ENCODE measurements around the gene WDR81. TPM values are rescaled to one million over a fixed set of nuclear protein-coding genes. Genes with fewer than 3 reads are reported as not detected.

The WDR81 gene
- total RNA-seq, 1 donor from 2014 or later, result 13.4 TPM

DNA sequence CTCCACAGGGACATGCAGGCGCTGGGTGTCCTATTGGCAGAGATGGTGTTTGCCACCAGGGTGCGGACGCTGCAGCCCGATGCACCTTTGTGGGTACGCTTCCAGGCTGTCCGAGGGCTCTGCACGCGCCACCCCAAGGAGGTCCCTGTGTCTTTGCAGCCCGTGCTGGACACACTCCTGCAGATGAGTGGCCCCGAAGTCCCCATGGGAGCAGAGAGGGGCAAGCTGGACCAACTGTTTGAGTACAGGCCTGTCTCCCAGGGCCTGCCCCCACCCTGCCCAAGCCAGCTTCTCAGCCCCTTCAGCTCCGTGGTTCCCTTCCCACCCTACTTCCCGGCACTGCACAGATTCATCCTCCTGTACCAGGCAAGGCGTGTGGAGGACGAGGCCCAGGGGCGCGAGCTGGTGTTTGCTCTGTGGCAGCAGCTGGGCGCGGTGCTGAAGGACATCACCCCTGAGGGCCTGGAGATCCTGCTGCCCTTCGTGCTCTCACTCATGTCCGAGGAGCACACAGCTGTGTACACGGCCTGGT is 2.8 kb downstream of the WDR81 start:
- DNase-seq, result no peak
- no peak overlapping the region for H3K4me3 Mint-ChIP-seq (ENCODE audit: unreplicated experiment)
- peaks cover 7% of the 10 kb centered on the region for H3K36me3 Mint-ChIP-seq (ENCODE audit: unreplicated experiment)
- peaks cover 3% of the 10 kb centered on the region for H3K4me1 Mint-ChIP-seq (ENCODE audit: low read depth, unreplicated experiment)
- TF ChIP-seq, protein P1, sequence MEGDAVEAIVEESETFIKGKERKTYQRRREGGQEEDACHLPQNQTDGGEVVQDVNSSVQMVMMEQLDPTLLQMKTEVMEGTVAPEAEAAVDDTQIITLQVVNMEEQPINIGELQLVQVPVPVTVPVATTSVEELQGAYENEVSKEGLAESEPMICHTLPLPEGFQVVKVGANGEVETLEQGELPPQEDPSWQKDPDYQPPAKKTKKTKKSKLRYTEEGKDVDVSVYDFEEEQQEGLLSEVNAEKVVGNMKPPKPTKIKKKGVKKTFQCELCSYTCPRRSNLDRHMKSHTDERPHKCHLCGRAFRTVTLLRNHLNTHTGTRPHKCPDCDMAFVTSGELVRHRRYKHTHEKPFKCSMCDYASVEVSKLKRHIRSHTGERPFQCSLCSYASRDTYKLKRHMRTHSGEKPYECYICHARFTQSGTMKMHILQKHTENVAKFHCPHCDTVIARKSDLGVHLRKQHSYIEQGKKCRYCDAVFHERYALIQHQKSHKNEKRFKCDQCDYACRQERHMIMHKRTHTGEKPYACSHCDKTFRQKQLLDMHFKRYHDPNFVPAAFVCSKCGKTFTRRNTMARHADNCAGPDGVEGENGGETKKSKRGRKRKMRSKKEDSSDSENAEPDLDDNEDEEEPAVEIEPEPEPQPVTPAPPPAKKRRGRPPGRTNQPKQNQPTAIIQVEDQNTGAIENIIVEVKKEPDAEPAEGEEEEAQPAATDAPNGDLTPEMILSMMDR (IDR thresholded peaks at IDR 0.05; ENCODE audit: partially characterized antibody, unreplicated experiment), result no peak
- peaks cover 8% of the 10 kb centered on the region for H3K27me3 Mint-ChIP-seq (ENCODE audit: unreplicated experiment)
- no peak overlapping the region for H3K27ac Mint-ChIP-seq (ENCODE audit: unreplicated experiment)
- H3K9me3 Mint-ChIP-seq (ENCODE audit: unreplicated experiment), result peaks cover 5% of the 10 kb centered on the region

GRCh38 chr17:1727876-1728630 is 3.5 kb downstream of the WDR81 start:
- Mint-ChIP-seq H3K4me1 (ENCODE audit: low read depth, unreplicated experiment) (peaks cover 4% of the 10 kb centered on the region), H3K27me3 (ENCODE audit: unreplicated experiment) (peaks cover 6% of the 10 kb centered on the region), H3K4me3 (ENCODE audit: unreplicated experiment) (no peak overlapping the region), H3K36me3 (ENCODE audit: unreplicated experiment) (peaks cover 7% of the 10 kb centered on the region), H3K27ac (ENCODE audit: unreplicated experiment) (no peak overlapping the region), H3K9me3 (ENCODE audit: unreplicated experiment) (peaks cover 5% of the 10 kb centered on the region)
- TF ChIP-seq, protein P1 (IDR thresholded peaks at IDR 0.05; ENCODE audit: partially characterized antibody, unreplicated experiment), result no peak
- no peak for DNase-seq

GRCh38 chr17:1729966-1730325 is 5.4 kb downstream of the WDR81 start:
- Mint-ChIP-seq H3K36me3 (ENCODE audit: unreplicated experiment) (peaks cover 7% of the 10 kb centered on the region), H3K4me1 (ENCODE audit: low read depth, unreplicated experiment) (peaks cover 3% of the 10 kb centered on the region), H3K9me3 (ENCODE audit: unreplicated experiment) (peaks cover 2% of the 10 kb centered on the region), H3K4me3 (ENCODE audit: unreplicated experiment) (no peak overlapping the region), H3K27ac (ENCODE audit: unreplicated experiment) (no peak overlapping the region), H3K27me3 (ENCODE audit: unreplicated experiment) (peaks cover 5% of the 10 kb centered on the region)
- DNase-seq, result no peak
- TF ChIP-seq, protein P1 (IDR thresholded peaks at IDR 0.05; ENCODE audit: partially characterized antibody, unreplicated experiment), result no peak

- peaks cover 2% of the 10 kb centered on the region for H3K9me3 Mint-ChIP-seq (ENCODE audit: unreplicated experiment)
These were observed 6.1 kb downstream of the WDR81 start for GRCh38 chr17:1730326-1731193.

More at GRCh38 chr17:1730326-1731193, 6.1 kb downstream of the WDR81 start:
- TF ChIP-seq, protein P1 (IDR thresholded peaks at IDR 0.05; ENCODE audit: partially characterized antibody, unreplicated experiment), result no peak
- Mint-ChIP-seq H3K27me3 (ENCODE audit: unreplicated experiment) (peaks cover 5% of the 10 kb centered on the region), H3K36me3 (ENCODE audit: unreplicated experiment) (peaks cover 7% of the 10 kb centered on the region), H3K4me1 (ENCODE audit: low read depth, unreplicated experiment) (peaks cover 3% of the 10 kb centered on the region), H3K27ac (ENCODE audit: unreplicated experiment) (no peak overlapping the region), H3K4me3 (ENCODE audit: unreplicated experiment) (no peak overlapping the region)
- DNase-seq, result no peak

All from glutamatergic neuron (in vitro differentiated cells).